Medulla oblongata (tissue), 1 donor: ENCODE measurements around the gene MAP3K13.
A peak's percentile ranks its signal among the peaks of the same experiment; 100 is the strongest.

Source experiments
- DNase-seq: peaks from one replicate; pipeline ENCODE4 v3.0.0-alpha.2; 2015; ENCODE audit errors: extremely low spot score

The MAP3K13 gene

GRCh38 chr3:185507883-185508282, 144.9 kb downstream of the MAP3K13 start:
- no peak for DNase-seq

DNA sequence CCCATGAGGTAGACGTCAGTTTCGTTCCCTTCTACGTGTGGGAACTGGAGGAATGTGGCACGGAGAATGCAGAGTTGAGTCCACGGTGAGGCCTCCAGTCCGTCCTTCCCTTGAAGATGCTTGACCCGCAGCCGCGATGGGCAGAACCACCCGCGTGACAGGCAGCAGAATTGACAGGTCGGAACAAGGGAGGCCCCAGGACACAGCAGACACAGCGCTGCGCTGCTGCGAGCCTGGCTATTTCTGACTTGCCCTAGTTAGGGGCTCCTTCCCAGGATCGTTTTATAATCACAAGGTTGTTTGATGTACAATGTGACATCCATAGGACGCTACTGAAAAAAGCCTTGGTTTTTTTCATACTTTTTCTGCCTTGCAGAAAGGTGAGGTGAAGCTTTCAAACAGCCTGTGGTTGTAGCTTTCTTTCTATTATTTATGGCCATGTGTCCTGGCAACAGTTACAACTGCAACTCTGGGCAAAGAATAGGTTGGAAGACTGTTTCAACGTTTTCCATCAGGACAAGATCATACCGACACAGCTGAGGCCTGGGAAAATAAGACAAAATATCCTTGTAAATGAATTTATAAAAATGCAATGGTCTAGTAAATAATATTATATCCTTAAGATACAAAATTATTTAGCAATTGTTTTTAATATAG, 145.5 kb downstream of the MAP3K13 start:
- no peak for DNase-seq

- DNase-seq: no peak
Measured at GRCh38 chr3:185511711-185512110, 148.8 kb downstream of the MAP3K13 start.

- no peak for DNase-seq
Measured at GRCh38 chr3:185517387-185518130, 154.6 kb downstream of the MAP3K13 start.

GRCh38 chr3:185519021-185519420, 156.1 kb downstream of the MAP3K13 start:
- DNase-seq: no peak

DNA sequence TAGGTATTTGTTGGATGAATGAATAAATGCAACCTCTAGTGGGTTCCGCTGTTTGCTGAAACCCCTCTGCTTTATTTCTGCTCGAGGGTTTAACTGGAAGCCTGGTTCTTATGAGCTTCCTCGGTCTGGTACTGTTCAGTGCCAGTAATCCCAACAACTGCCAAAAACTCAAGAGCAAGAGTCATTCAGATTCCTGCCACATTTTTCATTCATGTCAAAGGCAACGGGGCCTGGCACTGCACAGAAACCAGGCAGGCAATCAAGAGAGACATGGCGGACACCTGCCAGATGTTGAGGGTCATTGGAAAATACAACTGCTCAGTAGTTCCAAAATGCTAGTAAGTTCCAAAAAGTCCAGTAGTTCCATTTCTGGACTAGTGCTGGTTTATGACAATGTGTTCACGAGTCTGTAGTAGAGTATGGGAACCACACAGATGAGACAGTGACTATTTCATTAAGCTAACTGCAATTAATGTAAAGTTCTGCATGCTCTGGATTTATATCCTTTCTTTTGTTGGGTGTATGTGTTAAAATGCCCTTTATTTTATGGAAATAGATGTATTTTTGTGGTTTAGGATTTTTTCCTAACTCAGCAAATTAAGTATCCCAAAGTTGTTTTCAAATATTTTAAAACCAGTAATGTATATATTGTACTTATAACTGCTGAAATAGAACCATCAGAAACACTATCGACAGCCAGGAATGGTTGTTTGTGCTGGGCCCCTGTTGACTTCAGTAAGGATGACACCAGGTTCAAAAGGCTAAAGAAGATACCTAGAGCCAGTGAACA, 158.6 kb downstream of the MAP3K13 start:
- no peak for DNase-seq

DNA sequence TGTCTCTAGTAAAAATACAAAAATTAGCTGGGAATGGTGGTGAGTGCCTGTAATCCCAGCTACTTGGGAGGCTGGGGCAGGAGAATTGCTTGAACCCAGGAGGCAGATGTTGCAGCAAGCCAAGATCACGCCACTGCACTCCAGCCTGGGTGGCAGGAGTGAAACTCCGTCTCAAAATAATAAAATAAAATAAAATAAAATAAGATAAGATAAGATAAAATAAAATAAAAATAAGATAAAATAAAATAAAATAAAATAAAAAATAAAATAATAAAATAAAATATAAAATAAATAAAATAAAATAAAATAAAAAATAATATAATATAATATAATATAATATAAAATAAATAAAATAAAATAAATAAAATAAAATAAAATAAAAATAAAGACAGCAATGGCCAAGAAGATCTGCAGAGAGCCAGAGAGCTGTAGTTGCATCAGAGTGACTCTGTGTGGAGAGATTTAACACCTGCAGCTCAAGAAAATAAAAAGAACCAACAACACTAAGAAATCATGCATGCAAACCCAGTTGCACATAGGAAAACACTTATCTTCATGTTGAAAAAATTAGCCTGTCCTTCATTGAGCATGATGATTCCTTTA, 163.5 kb downstream of the MAP3K13 start:
- DNase-seq: no peak

GRCh38 chr3:185527364-185527763, 164.4 kb downstream of the MAP3K13 start:
- no peak for DNase-seq

DNA sequence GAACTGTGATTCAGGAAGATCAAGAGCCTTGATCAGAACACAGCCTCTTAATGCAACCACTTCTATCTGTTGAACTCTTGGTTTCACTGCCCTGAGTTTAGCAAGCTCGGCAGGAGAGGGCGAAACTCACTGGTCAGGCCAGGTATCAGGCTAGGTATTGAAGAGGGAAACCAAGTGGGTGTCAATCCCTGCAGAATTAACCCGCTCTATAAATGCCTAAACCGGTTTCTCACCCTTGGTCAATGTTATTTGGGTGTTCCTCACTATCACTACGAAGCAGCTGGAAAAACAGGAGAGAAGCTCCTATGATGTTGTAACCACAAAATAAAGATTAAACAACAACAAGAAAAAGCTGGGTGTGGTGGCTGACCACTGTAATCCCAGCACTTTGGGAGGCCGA, 165.6 kb downstream of the MAP3K13 start:
- DNase-seq: no peak

DNA sequence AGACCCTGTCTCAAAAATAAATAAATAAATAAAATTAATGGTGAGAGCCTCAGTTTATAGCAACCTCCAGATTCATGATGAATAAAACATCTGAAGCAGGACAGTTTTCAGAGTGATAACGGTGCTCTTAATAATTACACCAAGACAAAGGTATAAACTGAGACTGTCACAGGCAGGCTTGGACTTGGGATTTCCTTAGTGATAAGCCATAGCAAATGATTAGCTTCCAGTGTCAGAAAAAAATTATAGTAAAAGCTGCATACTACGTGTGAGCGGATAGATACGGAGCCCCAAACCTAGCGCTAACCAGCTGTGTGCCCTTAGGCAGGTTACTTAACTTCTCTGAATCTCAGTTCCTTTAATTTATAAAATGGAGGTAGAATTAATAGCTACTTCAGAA, 167.9 kb downstream of the MAP3K13 start:
- DNase-seq: no peak

- peak; percentile 50 for DNase-seq
Measured at GRCh38 chr3:185532901-185533300, 170.0 kb downstream of the MAP3K13 start.

DNA sequence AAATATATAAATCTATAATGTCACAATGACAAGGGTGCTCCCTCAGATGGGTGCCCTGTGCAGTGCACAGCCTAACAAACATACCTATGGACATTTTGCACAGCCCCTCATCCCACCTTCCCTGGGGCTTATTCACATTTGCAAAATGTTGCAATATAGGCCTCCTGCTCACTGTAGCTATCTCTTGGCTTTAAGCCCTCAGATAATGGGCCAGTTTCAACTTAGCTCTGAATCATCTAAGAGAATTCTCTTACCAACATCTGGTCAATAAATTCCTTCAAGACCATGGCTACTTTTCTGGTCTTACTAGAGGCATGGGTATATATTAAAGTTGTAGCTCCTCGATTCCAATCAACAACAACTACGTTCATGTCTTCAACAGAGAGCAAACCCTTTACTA, 171.6 kb downstream of the MAP3K13 start:
- no peak for DNase-seq

DNA sequence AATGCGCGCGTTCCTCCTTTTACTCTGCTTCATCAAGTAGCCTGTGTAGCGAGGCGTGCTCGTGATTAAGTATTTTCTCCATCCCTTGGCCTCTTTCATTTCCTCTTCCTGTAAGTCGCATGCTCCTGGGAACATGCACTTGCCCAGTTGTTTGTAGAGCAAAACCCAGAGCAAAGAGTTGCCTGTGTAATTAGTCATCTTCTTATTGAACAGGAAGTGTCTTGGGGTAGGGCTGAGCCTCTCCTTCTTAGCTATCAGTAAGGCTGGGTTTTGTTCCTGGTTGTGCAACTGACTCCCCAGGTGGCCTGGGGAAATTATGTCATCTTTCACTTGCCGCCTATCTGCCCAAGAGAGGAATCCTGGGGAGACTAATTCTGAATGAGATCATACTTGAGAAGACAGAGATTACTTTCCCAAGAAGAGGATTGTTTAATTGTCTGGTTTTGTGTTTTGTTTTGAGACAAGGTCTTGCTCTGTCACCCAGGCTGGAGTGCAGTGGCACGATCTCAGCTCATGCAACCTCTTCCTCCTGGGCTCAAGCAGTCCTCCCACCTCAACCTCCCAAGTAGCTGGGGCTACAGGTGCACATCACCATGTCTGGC, 174.5 kb downstream of the MAP3K13 start:
- peak; percentile 53 for DNase-seq
